ENCODE data around the gene SYT12.

SYT12 gene

GRCh38 chr11:67052891-67053290 lies 30.0 kb downstream of the SYT12 start:
- TF ChIP-seq, protein P1, sequence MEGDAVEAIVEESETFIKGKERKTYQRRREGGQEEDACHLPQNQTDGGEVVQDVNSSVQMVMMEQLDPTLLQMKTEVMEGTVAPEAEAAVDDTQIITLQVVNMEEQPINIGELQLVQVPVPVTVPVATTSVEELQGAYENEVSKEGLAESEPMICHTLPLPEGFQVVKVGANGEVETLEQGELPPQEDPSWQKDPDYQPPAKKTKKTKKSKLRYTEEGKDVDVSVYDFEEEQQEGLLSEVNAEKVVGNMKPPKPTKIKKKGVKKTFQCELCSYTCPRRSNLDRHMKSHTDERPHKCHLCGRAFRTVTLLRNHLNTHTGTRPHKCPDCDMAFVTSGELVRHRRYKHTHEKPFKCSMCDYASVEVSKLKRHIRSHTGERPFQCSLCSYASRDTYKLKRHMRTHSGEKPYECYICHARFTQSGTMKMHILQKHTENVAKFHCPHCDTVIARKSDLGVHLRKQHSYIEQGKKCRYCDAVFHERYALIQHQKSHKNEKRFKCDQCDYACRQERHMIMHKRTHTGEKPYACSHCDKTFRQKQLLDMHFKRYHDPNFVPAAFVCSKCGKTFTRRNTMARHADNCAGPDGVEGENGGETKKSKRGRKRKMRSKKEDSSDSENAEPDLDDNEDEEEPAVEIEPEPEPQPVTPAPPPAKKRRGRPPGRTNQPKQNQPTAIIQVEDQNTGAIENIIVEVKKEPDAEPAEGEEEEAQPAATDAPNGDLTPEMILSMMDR (IDR thresholded peaks at IDR 0.05; ENCODE audit: extremely low read depth, insufficient read depth, missing control alignments): no peak
- in situ Hi-C loops (cut with MboI; ENCODE audit: low pct_unique_long_range_greater_than_20kb, low sequenced_read_pairs, unreplicated experiment): no loop called here
- no peak for DNase-seq (ENCODE audit: low spot score)

DNA sequence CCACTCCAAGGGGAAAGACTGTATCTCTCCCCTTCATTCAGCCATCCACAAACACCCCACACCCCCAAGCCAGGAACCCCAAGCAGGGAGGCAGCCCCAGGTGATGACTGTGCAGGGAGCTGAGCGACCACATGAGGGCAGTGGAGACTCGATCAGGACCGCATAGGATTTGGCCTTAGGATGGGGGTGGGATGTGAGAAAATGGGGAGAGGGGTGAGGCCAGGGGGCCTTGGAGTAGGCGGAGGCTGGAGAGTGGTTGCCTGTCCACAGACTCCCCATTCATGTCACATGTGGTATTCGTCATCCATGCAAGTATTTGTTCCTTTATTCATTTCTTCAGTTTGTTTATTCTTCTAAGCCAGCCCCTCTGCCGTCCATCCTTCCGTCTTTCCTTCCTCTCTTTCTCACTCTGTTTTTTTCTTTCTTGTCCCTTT lies 31.0 kb downstream of the SYT12 start:
- in situ Hi-C loops (cut with MboI; ENCODE audit: low pct_unique_long_range_greater_than_20kb, low sequenced_read_pairs, unreplicated experiment): no loop called here
- TF ChIP-seq, protein P1 (IDR thresholded peaks at IDR 0.05; ENCODE audit: extremely low read depth, insufficient read depth, missing control alignments): peak; percentile 90

GRCh38 chr11:67054346-67054835 lies 31.5 kb downstream of the SYT12 start:
- TF ChIP-seq, protein P1 (IDR thresholded peaks at IDR 0.05; ENCODE audit: extremely low read depth, insufficient read depth, missing control alignments): no peak

More for the DNA sequence above, 31.0 kb downstream of the SYT12 start:
- DNase-seq (ENCODE audit: low spot score): peak; percentile 87

DNA sequence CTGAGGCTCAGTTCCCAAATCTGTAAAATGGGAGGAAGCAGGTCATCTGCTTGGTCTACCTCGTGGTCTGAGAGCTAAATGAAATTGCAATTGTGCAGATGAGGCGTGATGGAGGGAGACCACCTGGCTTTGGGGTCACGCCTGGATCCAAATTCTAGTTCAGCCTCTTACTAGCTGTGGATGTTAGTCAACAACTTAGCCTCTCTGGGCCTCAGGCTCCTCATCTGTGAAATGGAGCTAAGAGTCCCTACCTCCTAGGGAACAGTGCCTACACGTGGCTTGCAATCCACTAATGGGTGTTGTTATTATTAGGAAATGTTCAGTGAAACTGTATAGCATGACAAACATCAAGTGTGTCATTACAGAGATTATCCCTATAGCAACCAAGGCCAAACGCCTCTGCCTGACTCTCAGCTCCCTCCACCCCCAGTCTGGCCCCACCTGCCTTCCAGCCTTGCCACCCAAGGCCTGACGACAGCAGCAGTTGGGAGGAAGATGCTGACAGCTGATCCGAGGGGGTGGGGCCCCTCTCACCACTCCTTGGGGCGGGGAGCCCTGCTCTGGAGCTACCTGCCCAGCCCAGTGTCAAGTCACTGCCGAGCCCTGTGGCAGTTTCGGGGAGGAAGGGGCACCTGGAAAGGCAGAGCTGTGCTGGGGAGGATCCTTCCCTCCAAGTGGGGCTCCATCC lies 32.0 kb downstream of the SYT12 start:
- TF ChIP-seq, protein P1 (IDR thresholded peaks at IDR 0.05; ENCODE audit: extremely low read depth, insufficient read depth, missing control alignments): no peak
- in situ Hi-C loops (cut with MboI; ENCODE audit: low pct_unique_long_range_greater_than_20kb, low sequenced_read_pairs, unreplicated experiment): no loop called here
- peak; percentile 60 for DNase-seq (ENCODE audit: low spot score)

More at GRCh38 chr11:67054346-67054835, 31.5 kb downstream of the SYT12 start:
- in situ Hi-C loops (cut with MboI; ENCODE audit: low pct_unique_long_range_greater_than_20kb, low sequenced_read_pairs, unreplicated experiment): no loop called here
- DNase-seq (ENCODE audit: low spot score): no peak

GRCh38 chr11:67055812-67056211 lies 32.9 kb downstream of the SYT12 start:
- TF ChIP-seq, protein P1 (IDR thresholded peaks at IDR 0.05; ENCODE audit: extremely low read depth, insufficient read depth, missing control alignments): no peak
- no peak for DNase-seq (ENCODE audit: low spot score)
- in situ Hi-C loops (cut with MboI; ENCODE audit: low pct_unique_long_range_greater_than_20kb, low sequenced_read_pairs, unreplicated experiment): no loop called here

GRCh38 chr11:67056267-67057204 lies 33.6 kb downstream of the SYT12 start, which contains the start of gene RHOD:
TSS of gene RHOD (plus strand) at chr11:67056847. CDS start at chr11:67056903, 56 bp downstream.
- peak; percentile 62 for DNase-seq (ENCODE audit: low spot score)
- in situ Hi-C loops (cut with MboI; ENCODE audit: low pct_unique_long_range_greater_than_20kb, low sequenced_read_pairs, unreplicated experiment): no loop called here
- TF ChIP-seq, protein P1 (IDR thresholded peaks at IDR 0.05; ENCODE audit: extremely low read depth, insufficient read depth, missing control alignments): no peak
